NCI-H2196 treated with DMSO at 0.1 percent for 48 hours (cell line): Measurements from ENCODE around the gene SNRPA1.

Experiments used
- DNase-seq: peaks from one replicate; lab custom pipeline; 2025; ENCODE audit not compliant: unreplicated experiment; lab: John Stamatoyannopoulos, UW

SNRPA1 gene

GRCh38 chr15:101320501-101321052 lies 25.5 kb upstream of the SNRPA1 start:
- DNase-seq: no peak

GRCh38 chr15:101318839-101319238 lies 23.8 kb upstream of the SNRPA1 start:
- DNase-seq: no peak

GRCh38 chr15:101318147-101318819 lies 23.2 kb upstream of the SNRPA1 start:
- no peak for DNase-seq

- no peak for DNase-seq
Observed at GRCh38 chr15:101317336-101317872, 22.4 kb upstream of the SNRPA1 start.

GRCh38 chr15:101316529-101316928 lies 21.5 kb upstream of the SNRPA1 start:
- no peak for DNase-seq

GRCh38 chr15:101315736-101316135 lies 20.7 kb upstream of the SNRPA1 start:
- no peak for DNase-seq

- DNase-seq: no peak
Observed at GRCh38 chr15:101314336-101315125, 19.5 kb upstream of the SNRPA1 start.

- no peak for DNase-seq
Observed at GRCh38 chr15:101313041-101313761, 18.2 kb upstream of the SNRPA1 start.

- DNase-seq: no peak
Observed at GRCh38 chr15:101310508-101310907, 15.5 kb upstream of the SNRPA1 start.

GRCh38 chr15:101310161-101310480 lies 15.1 kb upstream of the SNRPA1 start:
- no peak for DNase-seq

GRCh38 chr15:101309436-101310160 lies 14.6 kb upstream of the SNRPA1 start:
- no peak for DNase-seq

GRCh38 chr15:101308604-101309435 lies 13.8 kb upstream of the SNRPA1 start:
- DNase-seq: no peak

- DNase-seq: no peak
Observed at GRCh38 chr15:101307897-101308603, 13.0 kb upstream of the SNRPA1 start.

GRCh38 chr15:101307048-101307896 lies 12.2 kb upstream of the SNRPA1 start:
- no peak for DNase-seq

- no peak for DNase-seq
Observed at GRCh38 chr15:101306341-101307047, 11.4 kb upstream of the SNRPA1 start.

- no peak for DNase-seq
Observed at GRCh38 chr15:101305820-101306255, 10.8 kb upstream of the SNRPA1 start.

GRCh38 chr15:101303408-101303807 lies 8.4 kb upstream of the SNRPA1 start:
- no peak for DNase-seq
